Upper lobe of right lung (tissue), 1 donor: ENCODE measurements around the gene LRSAM1. TPM values are rescaled to one million over a fixed set of nuclear protein-coding genes. Genes with fewer than 3 reads are reported as not detected.
"Not testable (repeated sequence)": the region's sequence is repeated elsewhere in the genome, so short reads cannot be mapped to it uniquely, and the experiment has no call there.

Source experiments
- ATAC-seq: fragments of 200-7000 bp; cut with Tn5 transposase; one replicate; pipeline ENCODE4 v1.9.1; 2020; ENCODE audit warnings: mild to moderate bottlenecking, moderate library complexity
- DNase-seq: peaks from one replicate; pipeline ENCODE4 v3.0.0-alpha.2; 2020
- H3K27ac ChIP-seq: fragments of 200-600 bp; one replicate; pipeline ENCODE4 v1.8.0; 2022
- H3K27me3 ChIP-seq: fragments of 200-600 bp; one replicate; pipeline ENCODE4 v1.8.0; 2022; ENCODE audit warnings: mild to moderate bottlenecking
- H3K36me3 ChIP-seq: fragments of 200-600 bp; one replicate; pipeline ENCODE4 v1.8.0; 2022
- H3K4me1 ChIP-seq: fragments of 200-600 bp; one replicate; pipeline ENCODE4 v1.8.0; 2022
- H3K4me3 ChIP-seq: fragments of 200-600 bp; one replicate; pipeline ENCODE4 v1.8.0; 2022; ENCODE audit warnings: mild to moderate bottlenecking
- H3K9me3 ChIP-seq: fragments of 200-600 bp; one replicate; pipeline ENCODE4 v1.8.0; 2022
- CTCF ChIP-seq: fragments of 200-600 bp; IDR thresholded peaks from one replicate; pipeline ENCODE4 v1.8.0; 2022; ENCODE audit warnings: antibody characterized with exemption
- intact Hi-C: fragments of 100-400 bp; cut with DNase I; formaldehyde crosslinking; loops from one replicate; pipeline ENCODE4 v1.11.0; 2022
- total RNA-seq: library from RNA; stranded (reverse); fragmentation: NEBNext Ultra II Directional; extraction: Animal tissue kit (Norgen Biotek cat#: 25700); gene quantifications from one replicate; pipeline ENCODE4 v1.2.1, GENCODE V29; 2021
- donor health status: DM: no; HTN: yes; CAD: no; lungs with severe emphysema.

The LRSAM1 gene
- total RNA-seq, 1 donor from 2014 or later = 18.8 TPM

GRCh38 chr9:127463382-127463781 lies 12.1 kb downstream of the LRSAM1 start:
- Histone ChIP-seq H3K4me3 (no peak overlapping the region), H3K36me3 (peaks cover 78% of the 10 kb centered on the region), H3K9me3 (no peaks in the 10 kb centered on the region), H3K4me1 (no peaks in the 10 kb centered on the region), H3K27me3 (no peaks in the 10 kb centered on the region), H3K27ac (no peak overlapping the region)
- DNase-seq (no peak), ATAC-seq (no peak)
- intact Hi-C loops = no loop called here
- TF ChIP-seq CTCF = no peak

GRCh38 chr9:127463911-127464310 lies 12.6 kb downstream of the LRSAM1 start:
- ATAC-seq = no peak
- DNase-seq = no peak
- TF ChIP-seq CTCF = no peak
- no peaks in the 10 kb centered on the region for H3K4me1 ChIP-seq
- peaks cover 76% of the 10 kb centered on the region for H3K36me3 ChIP-seq
- no peaks in the 10 kb centered on the region for H3K9me3 ChIP-seq
- intact Hi-C loops = no loop called here
- H3K27me3 ChIP-seq = no peaks in the 10 kb centered on the region
- no peak overlapping the region for H3K27ac ChIP-seq
- H3K4me3 ChIP-seq = no peak overlapping the region

GRCh38 chr9:127466407-127466917 lies 15.2 kb downstream of the LRSAM1 start:
- H3K36me3 ChIP-seq = peaks cover 55% of the 10 kb centered on the region
- intact Hi-C loops, H3K27me3 ChIP-seq, H3K4me3 ChIP-seq, ATAC-seq, DNase-seq, H3K9me3 ChIP-seq, H3K4me1 ChIP-seq, H3K27ac ChIP-seq: not testable (repeated sequence)

GRCh38 chr9:127467621-127468020 lies 16.3 kb downstream of the LRSAM1 start:
- Histone ChIP-seq H3K36me3 (peaks cover 44% of the 10 kb centered on the region), H3K27me3 (no peaks in the 10 kb centered on the region), H3K4me1 (no peaks in the 10 kb centered on the region), H3K27ac (no peak overlapping the region), H3K9me3 (no peaks in the 10 kb centered on the region), H3K4me3 (no peak overlapping the region)
- intact Hi-C loops = no loop called here
- TF ChIP-seq CTCF = no peak
- DNase-seq = no peak
- no peak for ATAC-seq

GRCh38 chr9:127470662-127471061 lies 19.4 kb downstream of the LRSAM1 start:
- Histone ChIP-seq H3K4me1 (no peaks in the 10 kb centered on the region), H3K27me3 (no peaks in the 10 kb centered on the region), H3K4me3 (no peak overlapping the region), H3K36me3 (peaks cover 43% of the 10 kb centered on the region), H3K27ac (no peak overlapping the region), H3K9me3 (no peaks in the 10 kb centered on the region)
- TF ChIP-seq CTCF = no peak
- ATAC-seq (no peak), DNase-seq (no peak)
- intact Hi-C loops = no loop called here

GRCh38 chr9:127473501-127473900 lies 22.2 kb downstream of the LRSAM1 start:
- Histone ChIP-seq H3K9me3 (no peaks in the 10 kb centered on the region), H3K4me3 (no peak overlapping the region), H3K4me1 (no peaks in the 10 kb centered on the region), H3K36me3 (peaks cover 41% of the 10 kb centered on the region), H3K27ac (no peak overlapping the region), H3K27me3 (no peaks in the 10 kb centered on the region)
- DNase-seq (no peak), ATAC-seq (peak; percentile 25)
- intact Hi-C loops = no loop called here
- no peak for TF ChIP-seq CTCF
